HCT116 (cell line): ENCODE data around the gene ZNF493. TPM values are rescaled to one million over a fixed set of nuclear protein-coding genes. Genes with fewer than 3 reads are reported as not detected.

Source experiments
- ATAC-seq: fragments of 200-7000 bp; cut with Tn5 transposase; 2 replicates; pipeline ENCODE4 v1.9.1; 2020; ENCODE audit warnings: mild to moderate bottlenecking, moderate library complexity
- BruUV-seq: library from RNA; stranded (reverse); fragments of 400-500 nt; replicated peaks from 2 replicates; lab custom pipeline; 2021; lab: Mats Ljungman, UMichigan
- CTCF ChIA-PET: fragments of 300-600 bp; sonication (Branson Sonifier 250); formaldehyde crosslinking; loops from one replicate; lab custom pipeline; 2021; ENCODE audit warnings: antibody characterized with exemption; lab: Charles Lee
- POLR2A ChIA-PET: fragments of 300-600, 350-600 bp; sonication (Branson Sonifier 250); formaldehyde crosslinking; loops from one replicate; lab custom pipeline; 2021; ENCODE audit warnings: antibody characterized with exemption; lab: Charles Lee
- RAD21 ChIA-PET, 2 experiments: fragments of 300-600 bp; sonication (Branson Sonifier 250); formaldehyde crosslinking; loops; one replicate each; lab custom pipeline; 2023; ENCODE audit warnings: low total read pairs in 2 of 2; ENCODE audit not compliant: uncharacterized antibody in 2 of 2, unreplicated experiment in 2 of 2, low non-redundant PET in 1 of 2; lab: Charles Lee
- DNase-seq: peaks from one replicate; pipeline ENCODE4 v3.0.0-alpha.2; 2010; ENCODE audit warnings: low read depth, low spot score
- H2AFZ ChIP-seq: fragments of 200-600 bp; shearing (Covaris generic), sonication (generic); 2 replicates; pipeline ENCODE4 v1.6.1; 2017; ENCODE audit warnings: low read depth, mixed run types, mixed read lengths, antibody characterized with exemption, low read length; ENCODE audit not compliant: poor library complexity, severe bottlenecking
- H3K27ac ChIP-seq: 2 replicates; pipeline ENCODE4 v1.5.1; 2012; ENCODE audit warnings: low read depth, low read length
- H3K27me3 ChIP-seq: fragments of 200-600 bp; sonication (generic); 2 replicates; pipeline ENCODE4 v1.6.1; 2016; ENCODE audit warnings: mixed run types, low read length, mixed read lengths; ENCODE audit not compliant: insufficient read depth
- H3K36me3 ChIP-seq, 2 experiments: fragments of 200-500 bp in 1 of 2; fragments of 200-600 bp in 1 of 2; sonication (Bioruptor generic) in 1 of 2; sonication (generic) in 1 of 2; 2 replicates each; pipeline versions ENCODE4 v1.5.1 to v1.6.1; 2014 to 2016; ENCODE audit warnings: low read length in 2 of 2, inconsistent platforms in 1 of 2, mixed read lengths in 1 of 2, mixed run types in 1 of 2; ENCODE audit not compliant: insufficient read depth in 2 of 2, control insufficient read depth in 1 of 2
- H3K4me1 ChIP-seq, 2 experiments: fragments of 200-600 bp in 1 of 2; sonication (generic) in 1 of 2; 2 replicates each; pipeline versions ENCODE4 v1.5.1 to v1.6.1; 2012 to 2017; ENCODE audit warnings: low read length in 2 of 2, inconsistent platforms in 1 of 2, mild to moderate bottlenecking in 1 of 2, mixed read lengths in 1 of 2, mixed run types in 1 of 2, moderate library complexity in 1 of 2; ENCODE audit not compliant: insufficient read depth in 2 of 2, control insufficient read depth in 1 of 2
- H3K4me2 ChIP-seq: fragments of 200-600 bp; sonication (generic); 2 replicates; pipeline ENCODE4 v1.6.1; 2017; ENCODE audit warnings: mixed run types, low read length, mixed read lengths
- H3K4me3 ChIP-seq, 2 experiments: fragments of 200-600 bp in 1 of 2; sonication (generic) in 1 of 2; replicated peaks in 1 of 2; 2 replicates each; pipeline ENCODE4 v1.5.1; 2011 to 2016; ENCODE audit warnings: low read length in 2 of 2, control low read depth in 1 of 2, low read depth in 1 of 2, mild to moderate bottlenecking in 1 of 2, mixed read lengths in 1 of 2, mixed run types in 1 of 2
- H3K79me2 ChIP-seq: fragments of 200-600 bp; sonication (generic); 2 replicates; pipeline ENCODE4 v1.6.1; 2017; ENCODE audit warnings: mild to moderate bottlenecking, mixed run types, low read length, moderate library complexity, mixed read lengths; ENCODE audit not compliant: insufficient read depth
- H3K9ac ChIP-seq: fragments of 200-600 bp; sonication (generic); 2 replicates; pipeline ENCODE4 v1.6.1; 2016; ENCODE audit warnings: low read length, mixed read lengths
- H3K9me2 ChIP-seq: fragments of 200-600 bp; sonication (generic), shearing (Covaris generic); 2 replicates; pipeline ENCODE4 v1.6.1; 2017; ENCODE audit warnings: mixed run types, mild to moderate bottlenecking, moderate library complexity; ENCODE audit not compliant: insufficient read depth
- H3K9me3 ChIP-seq, 2 experiments: fragments of 200-500 bp in 1 of 2; fragments of 200-600 bp in 1 of 2; sonication (Bioruptor generic) in 1 of 2; sonication (generic) in 1 of 2; 2 replicates each; pipeline ENCODE4 v1.6.1; 2014 to 2017; ENCODE audit warnings: low read length in 2 of 2, mixed read lengths in 2 of 2, inconsistent platforms in 1 of 2, low read depth in 1 of 2, mild to moderate bottlenecking in 1 of 2, mixed run types in 1 of 2, moderate library complexity in 1 of 2; ENCODE audit not compliant: control insufficient read depth in 1 of 2, insufficient read depth in 1 of 2
- H4K20me1 ChIP-seq: fragments of 200-600 bp; sonication (generic), shearing (Covaris generic); 2 replicates; pipeline ENCODE4 v1.6.1; 2017; ENCODE audit warnings: mixed run types, mild to moderate bottlenecking, moderate library complexity; ENCODE audit not compliant: insufficient read depth
- ATF3 ChIP-seq: IDR thresholded peaks from 2 replicates; pipeline ENCODE4 v1.6.1; 2012
- CBX3 ChIP-seq: IDR thresholded peaks from 2 replicates; pipeline ENCODE4 v1.6.1; 2012; ENCODE audit warnings: low read depth
- CEBPB ChIP-seq: IDR thresholded peaks from 2 replicates; pipeline ENCODE4 v1.6.1; 2012; ENCODE audit warnings: low read depth
- EZH2 ChIP-seq: fragments of 200-600 bp; sonication (generic); IDR thresholded peaks from 2 replicates; pipeline ENCODE4 v1.6.1; 2017; ENCODE audit warnings: antibody characterized with exemption, mixed run types
- EZH2phosphoT487 ChIP-seq: fragments of 200-600 bp; IDR thresholded peaks from 2 replicates; pipeline ENCODE4 v1.6.1; 2018; ENCODE audit warnings: antibody characterized with exemption, borderline replicate concordance
- FOSL1 ChIP-seq: IDR thresholded peaks from 2 replicates; pipeline ENCODE4 v1.6.1; 2012; ENCODE audit warnings: low read depth
- JUND ChIP-seq: IDR thresholded peaks from 2 replicates; pipeline ENCODE4 v1.6.1; 2012
- RAD21 ChIP-seq: IDR thresholded peaks from 2 replicates; pipeline ENCODE4 v1.6.1; 2012; ENCODE audit warnings: low read depth, mild to moderate bottlenecking
- SIN3A ChIP-seq: IDR thresholded peaks from 2 replicates; pipeline ENCODE4 v1.6.1; 2012; ENCODE audit warnings: low read depth
- SP1 ChIP-seq: IDR thresholded peaks from 2 replicates; pipeline ENCODE4 v1.6.1; 2012; ENCODE audit warnings: low read depth
- SRF ChIP-seq: IDR thresholded peaks from 2 replicates; pipeline ENCODE4 v1.6.1; 2012; ENCODE audit warnings: low read depth
- ZFX ChIP-seq: fragments of 450-650 bp; IDR thresholded peaks from 2 replicates; pipeline ENCODE4 v1.6.1; 2017
- ZNF274 ChIP-seq: fragments of 200-500 bp; sonication (Bioruptor generic); IDR thresholded peaks from 2 replicates; pipeline ENCODE4 v1.6.1; 2014; ENCODE audit warnings: mild to moderate bottlenecking, low read depth, low read length, inconsistent platforms
- intact Hi-C: fragments of 100-400 bp; cut with micrococcal nuclease; formaldehyde crosslinking; loops from 2 replicates; pipeline ENCODE4 v1.10.0; 2022
- total RNA-seq: library from RNA; stranded (reverse); gene quantifications from one replicate; pipeline ENCODE4 v1.2.1, GENCODE V29; 2021; ENCODE audit not compliant: unreplicated experiment
- TF ChIP-seq, protein P1 (sequence below): IDR thresholded peaks from 2 replicates; pipeline ENCODE4 v1.6.1; 2012; ENCODE audit warnings: low read depth
- TF ChIP-seq, protein P2 (sequence below): IDR thresholded peaks from 2 replicates; pipeline ENCODE4 v1.6.1; 2011; ENCODE audit warnings: mild to moderate bottlenecking, low read length, moderate library complexity; ENCODE audit not compliant: insufficient replicate concordance; ENCODE audit errors: extremely low read depth
- TF ChIP-seq, protein P3 (sequence below): IDR thresholded peaks from 2 replicates; pipeline ENCODE4 v1.6.1; 2012

ZNF493 gene
- total RNA-seq, 1 experiment from 2014 or later = 2.2 TPM

- DNase-seq = no peak
- Histone ChIP-seq H3K9me3 (peaks cover under 1 to 4% of the 10 kb centered on the region in 2 experiments; a peak in 2 of 4 replicates), H2AFZ (no peak overlapping the region), H3K9me2 (no peaks in the 10 kb centered on the region), H3K9ac (no peak overlapping the region), H4K20me1 (no peaks in the 10 kb centered on the region), H3K79me2 (no peaks in the 10 kb centered on the region), H3K4me1 (no peaks in the 10 kb centered on the region)
- ChIA-PET POLR2A (no interaction called here), RAD21 (no interaction called here)
- ATAC-seq = no peak
- TF ChIP-seq, protein P1, sequence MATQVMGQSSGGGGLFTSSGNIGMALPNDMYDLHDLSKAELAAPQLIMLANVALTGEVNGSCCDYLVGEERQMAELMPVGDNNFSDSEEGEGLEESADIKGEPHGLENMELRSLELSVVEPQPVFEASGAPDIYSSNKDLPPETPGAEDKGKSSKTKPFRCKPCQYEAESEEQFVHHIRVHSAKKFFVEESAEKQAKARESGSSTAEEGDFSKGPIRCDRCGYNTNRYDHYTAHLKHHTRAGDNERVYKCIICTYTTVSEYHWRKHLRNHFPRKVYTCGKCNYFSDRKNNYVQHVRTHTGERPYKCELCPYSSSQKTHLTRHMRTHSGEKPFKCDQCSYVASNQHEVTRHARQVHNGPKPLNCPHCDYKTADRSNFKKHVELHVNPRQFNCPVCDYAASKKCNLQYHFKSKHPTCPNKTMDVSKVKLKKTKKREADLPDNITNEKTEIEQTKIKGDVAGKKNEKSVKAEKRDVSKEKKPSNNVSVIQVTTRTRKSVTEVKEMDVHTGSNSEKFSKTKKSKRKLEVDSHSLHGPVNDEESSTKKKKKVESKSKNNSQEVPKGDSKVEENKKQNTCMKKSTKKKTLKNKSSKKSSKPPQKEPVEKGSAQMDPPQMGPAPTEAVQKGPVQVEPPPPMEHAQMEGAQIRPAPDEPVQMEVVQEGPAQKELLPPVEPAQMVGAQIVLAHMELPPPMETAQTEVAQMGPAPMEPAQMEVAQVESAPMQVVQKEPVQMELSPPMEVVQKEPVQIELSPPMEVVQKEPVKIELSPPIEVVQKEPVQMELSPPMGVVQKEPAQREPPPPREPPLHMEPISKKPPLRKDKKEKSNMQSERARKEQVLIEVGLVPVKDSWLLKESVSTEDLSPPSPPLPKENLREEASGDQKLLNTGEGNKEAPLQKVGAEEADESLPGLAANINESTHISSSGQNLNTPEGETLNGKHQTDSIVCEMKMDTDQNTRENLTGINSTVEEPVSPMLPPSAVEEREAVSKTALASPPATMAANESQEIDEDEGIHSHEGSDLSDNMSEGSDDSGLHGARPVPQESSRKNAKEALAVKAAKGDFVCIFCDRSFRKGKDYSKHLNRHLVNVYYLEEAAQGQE = no peak
- TF ChIP-seq SP1 = no peak
- TF ChIP-seq, all 23 proteins: peak for 0
- H3K27me3 ChIP-seq = no peaks in the 10 kb centered on the region
- H3K4me3 ChIP-seq = no peak overlapping the region
- CTCF ChIA-PET = no interaction called here
- intact Hi-C loops = no loop called here
- no peaks in the 10 kb centered on the region for H3K36me3 ChIP-seq
- BruUV-seq = no TSS peak
- no peak overlapping the region for H3K27ac ChIP-seq
- no peak overlapping the region for H3K4me2 ChIP-seq
These were observed 37.6 kb downstream of the ZNF493 start for GRCh38 chr19:21434516-21434915.

DNA sequence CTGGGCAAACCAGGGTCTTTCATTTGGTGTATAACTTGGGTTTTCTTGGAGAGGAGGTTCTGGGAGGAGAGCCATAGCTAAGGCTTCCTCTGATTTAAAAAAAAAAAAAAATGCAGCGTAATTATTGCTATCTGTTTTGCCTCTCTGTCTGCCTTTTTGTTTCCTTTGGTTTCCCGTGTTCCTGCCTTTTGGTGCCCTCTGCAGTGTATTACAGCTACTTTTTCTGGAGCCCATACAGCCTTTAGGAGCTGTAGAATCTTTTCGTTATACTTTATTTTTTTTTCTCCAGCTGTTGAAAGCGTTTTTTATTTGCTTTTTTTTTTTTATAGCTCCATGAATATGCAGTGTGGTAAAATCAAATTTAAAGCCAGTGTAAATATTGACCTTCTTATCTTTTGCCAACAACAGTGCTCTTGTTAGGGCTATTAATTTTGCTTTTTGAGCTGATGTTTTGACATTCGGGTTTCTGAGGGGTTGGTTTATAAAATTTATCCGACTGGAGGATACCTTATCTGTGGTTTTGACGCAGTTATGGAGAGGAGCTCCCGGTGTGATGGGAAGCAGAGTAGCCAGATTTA lies 38.1 kb downstream of the ZNF493 start:
- Histone ChIP-seq H3K4me3 (no peak overlapping the region), H4K20me1 (no peaks in the 10 kb centered on the region), H2AFZ (no peak overlapping the region), H3K79me2 (no peaks in the 10 kb centered on the region), H3K36me3 (no peaks in the 10 kb centered on the region), H3K4me1 (no peaks in the 10 kb centered on the region), H3K9me3 (peaks cover 0 to 4% of the 10 kb centered on the region in 2 experiments; a peak in 2 of 4 replicates), H3K27me3 (no peaks in the 10 kb centered on the region), H3K9ac (no peak overlapping the region), H3K27ac (no peak overlapping the region), H3K9me2 (no peaks in the 10 kb centered on the region), H3K4me2 (no peak overlapping the region)
- RAD21 ChIA-PET = no interaction called here
- DNase-seq = no peak
- POLR2A ChIA-PET = no interaction called here
- TF ChIP-seq ZFX (no peak), JUND (no peak), CEBPB (no peak), CBX3 (no peak), EZH2phosphoT487 (no peak), ATF3 (no peak), RAD21 (no peak), EZH2 (no peak), SP1 (no peak), ZNF274 (no peak), SRF (no peak), SIN3A (no peak), FOSL1 (no peak)
- TF ChIP-seq, protein P2, sequence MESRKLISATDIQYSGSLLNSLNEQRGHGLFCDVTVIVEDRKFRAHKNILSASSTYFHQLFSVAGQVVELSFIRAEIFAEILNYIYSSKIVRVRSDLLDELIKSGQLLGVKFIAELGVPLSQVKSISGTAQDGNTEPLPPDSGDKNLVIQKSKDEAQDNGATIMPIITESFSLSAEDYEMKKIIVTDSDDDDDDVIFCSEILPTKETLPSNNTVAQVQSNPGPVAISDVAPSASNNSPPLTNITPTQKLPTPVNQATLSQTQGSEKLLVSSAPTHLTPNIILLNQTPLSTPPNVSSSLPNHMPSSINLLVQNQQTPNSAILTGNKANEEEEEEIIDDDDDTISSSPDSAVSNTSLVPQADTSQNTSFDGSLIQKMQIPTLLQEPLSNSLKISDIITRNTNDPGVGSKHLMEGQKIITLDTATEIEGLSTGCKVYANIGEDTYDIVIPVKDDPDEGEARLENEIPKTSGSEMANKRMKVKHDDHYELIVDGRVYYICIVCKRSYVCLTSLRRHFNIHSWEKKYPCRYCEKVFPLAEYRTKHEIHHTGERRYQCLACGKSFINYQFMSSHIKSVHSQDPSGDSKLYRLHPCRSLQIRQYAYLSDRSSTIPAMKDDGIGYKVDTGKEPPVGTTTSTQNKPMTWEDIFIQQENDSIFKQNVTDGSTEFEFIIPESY = no peak
- TF ChIP-seq, protein P3, sequence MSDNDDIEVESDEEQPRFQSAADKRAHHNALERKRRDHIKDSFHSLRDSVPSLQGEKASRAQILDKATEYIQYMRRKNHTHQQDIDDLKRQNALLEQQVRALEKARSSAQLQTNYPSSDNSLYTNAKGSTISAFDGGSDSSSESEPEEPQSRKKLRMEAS = no peak
- no peak for ATAC-seq
- CTCF ChIA-PET = no interaction called here
- no TSS peak for BruUV-seq
- intact Hi-C loops = no loop called here
